Measurements from ENCODE around the gene IFI44. TPM values are rescaled to one million over a fixed set of nuclear protein-coding genes. Genes with fewer than 3 reads are reported as not detected.

Gene IFI44
- total and polyA plus RNA-seq, 10 of the 15 experiments (the other 5 are each of a cell fraction or from before 2014, with no cell fraction given): 37.7 to 272 (median 90.9) TPM

GRCh38 chr1:78640462-78640861 lies 9.2 kb upstream of the IFI44 start (continued):
- TF ChIP-seq, protein P1, sequence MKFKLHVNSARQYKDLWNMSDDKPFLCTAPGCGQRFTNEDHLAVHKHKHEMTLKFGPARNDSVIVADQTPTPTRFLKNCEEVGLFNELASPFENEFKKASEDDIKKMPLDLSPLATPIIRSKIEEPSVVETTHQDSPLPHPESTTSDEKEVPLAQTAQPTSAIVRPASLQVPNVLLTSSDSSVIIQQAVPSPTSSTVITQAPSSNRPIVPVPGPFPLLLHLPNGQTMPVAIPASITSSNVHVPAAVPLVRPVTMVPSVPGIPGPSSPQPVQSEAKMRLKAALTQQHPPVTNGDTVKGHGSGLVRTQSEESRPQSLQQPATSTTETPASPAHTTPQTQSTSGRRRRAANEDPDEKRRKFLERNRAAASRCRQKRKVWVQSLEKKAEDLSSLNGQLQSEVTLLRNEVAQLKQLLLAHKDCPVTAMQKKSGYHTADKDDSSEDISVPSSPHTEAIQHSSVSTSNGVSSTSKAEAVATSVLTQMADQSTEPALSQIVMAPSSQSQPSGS (IDR thresholded peaks at IDR 0.05; ENCODE audit: low read length): 0 out of 2 replicates have a peak, but pooled peaks have one; percentile 19

- H3K9me3 ChIP-seq (replicated peaks; ENCODE audit: control insufficient read depth, insufficient read depth, low read length): peaks cover 13% of the 10 kb centered on the region
- peaks cover 22% of the 10 kb centered on the region for H3K4me1 ChIP-seq (ENCODE audit: control insufficient read depth, insufficient read depth, low read length)
- peaks cover 0 to 54% of the 10 kb centered on the region in 2 experiments; a peak in 2 of 4 replicates for H3K36me3 ChIP-seq (ENCODE audit: control insufficient read depth in 2 of 2, insufficient read depth in 2 of 2, low read length in 1 of 2)
- H3K79me2 ChIP-seq (ENCODE audit: control insufficient read depth, insufficient read depth, low read length): peaks cover 25% of the 10 kb centered on the region
- no peaks in the 10 kb centered on the region for H3K27me3 ChIP-seq (replicated peaks in 1 of 2; ENCODE audit: control insufficient read depth in 2 of 2, insufficient read depth in 2 of 2, low read length in 1 of 2)
- no peak overlapping the region for H3K4me2 ChIP-seq (ENCODE audit: control insufficient read depth, insufficient read depth)
- no peak overlapping the region for H3K9ac ChIP-seq (ENCODE audit: control insufficient read depth, insufficient read depth, low read length)
- ATAC-seq: no peak; the same call in 1 of the 3 replicates
- no peak overlapping the region for H3K4me3 ChIP-seq
- FAIRE-seq: no peak
- TF ChIP-seq FOXK2 (IDR thresholded peaks at IDR 0.05): no peak
- no peak for TF ChIP-seq STAT3 (IDR thresholded peaks at IDR 0.05; ENCODE audit: low read depth, low read length)
- TF ChIP-seq RAD21 (IDR thresholded peaks at IDR 0.05; ENCODE audit: insufficient read depth, low read depth, low read length): no peak
- TF ChIP-seq DPF2 (IDR thresholded peaks at IDR 0.05): no peak
- TF ChIP-seq POLR2AphosphoS5 (IDR thresholded peaks at IDR 0.05; ENCODE audit: low read length): no peak
- no peak for TF ChIP-seq ZNF592 (IDR thresholded peaks at IDR 0.05)
- TF ChIP-seq ATF7 (IDR thresholded peaks at IDR 0.05; ENCODE audit: low read depth): no peak
- WGBS (ENCODE audit: insufficient coverage, insufficient replicate concordance, low lambda C conversion rate, missing lambda C conversion rate): 75% methylated on average over 4 of the region's 4 CpGs
- H4K20me1 ChIP-seq (ENCODE audit: control insufficient read depth, insufficient read depth): no peaks in the 10 kb centered on the region
- in situ Hi-C loops (cut with MboI) (loop anchor here (25.0 kb wide), 1 partner anchor 879 kb away; the partner anchor contains the start of gene USP33), intact Hi-C loops (cut with micrococcal nuclease; ENCODE audit: unreplicated experiment) (no loop called here)
- BruUV-seq (replicated peaks): no TSS peak
- H3K27ac ChIP-seq (ENCODE audit: control insufficient read depth, insufficient read depth): no peak overlapping the region
- ChIA-PET POLR2A (interaction anchor here (1.4 kb wide), 1 partner anchor 36 kb away, joined by 5 read pairs; no protein-coding TSS in a partner anchor), CTCF (interaction anchor here (1.0 kb wide), 1 partner anchor 34 kb away, joined by 3 read pairs; no protein-coding TSS in a partner anchor), RAD21 (ENCODE audit: unreplicated experiment) (interaction anchor here (0.7 kb wide), 1 partner anchor 1062 kb away, joined by 5 read pairs; no protein-coding TSS in a partner anchor), SMC1A (ENCODE audit: uncharacterized antibody, unreplicated experiment) (interaction anchor here (1.8 to 2.7 kb wide), 2 partner anchors 14 to 15 kb away, joined by 4 to 15 read pairs; no protein-coding TSS in a partner anchor)
- no peak overlapping the region for H2AFZ ChIP-seq (ENCODE audit: control insufficient read depth, low read depth, low read length)
- no peak for DNase-seq (ENCODE audit: low read depth, low spot score)
These were observed 8.1 kb upstream of the IFI44 start for GRCh38 chr1:78641558-78641957.
